GM23248 (cell line): ENCODE data around the gene SLC9A2. TPM values are rescaled to one million over a fixed set of nuclear protein-coding genes. Genes with fewer than 3 reads are reported as not detected.

ENCODE experiments used
- DNase-seq: peaks from one replicate; pipeline ENCODE4 v3.0.0-alpha.2; 2015
- H2AFZ ChIP-seq: fragments of 200-600 bp; sonication (generic); 2 replicates; pipeline ENCODE4 v1.6.1; 2016; ENCODE audit warnings: antibody characterized with exemption
- H3F3A ChIP-seq: fragments of 200-600 bp; sonication (generic); 2 replicates; pipeline ENCODE4 v1.6.1; 2016; ENCODE audit warnings: mild to moderate bottlenecking, antibody characterized with exemption, mixed run types; ENCODE audit not compliant: insufficient read depth
- H3K27ac ChIP-seq: fragments of 200-600 bp; sonication (generic); 2 replicates; pipeline ENCODE4 v1.5.1; 2016; ENCODE audit warnings: mild to moderate bottlenecking
- H3K27me3 ChIP-seq: fragments of 200-600 bp; sonication (generic); replicated peaks from 2 replicates; pipeline ENCODE4 v1.6.1; 2016; ENCODE audit warnings: mild to moderate bottlenecking; ENCODE audit not compliant: insufficient read depth
- H3K36me3 ChIP-seq: fragments of 200-600 bp; sonication (generic); 2 replicates; pipeline ENCODE4 v1.6.1; 2016; ENCODE audit warnings: low read depth, mild to moderate bottlenecking
- H3K4me1 ChIP-seq: fragments of 200-600 bp; sonication (generic); 2 replicates; pipeline ENCODE4 v1.6.1; 2016; ENCODE audit warnings: mild to moderate bottlenecking; ENCODE audit not compliant: insufficient read depth
- H3K4me2 ChIP-seq: fragments of 200-600 bp; sonication (generic); one replicate; pipeline ENCODE4 v1.6.1; 2016; ENCODE audit warnings: mild to moderate bottlenecking; ENCODE audit not compliant: unreplicated experiment
- H3K4me3 ChIP-seq: fragments of 200-600 bp; sonication (generic); 2 replicates; pipeline ENCODE4 v1.5.1; 2016; ENCODE audit warnings: mild to moderate bottlenecking
- H3K79me2 ChIP-seq: fragments of 200-600 bp; sonication (generic); 2 replicates; pipeline ENCODE4 v1.6.1; 2016; ENCODE audit warnings: mild to moderate bottlenecking; ENCODE audit not compliant: insufficient read depth
- H3K9ac ChIP-seq: fragments of 200-600 bp; sonication (generic); 2 replicates; pipeline ENCODE4 v1.6.1; 2016; ENCODE audit warnings: mild to moderate bottlenecking
- H3K9me2 ChIP-seq: fragments of 200-600 bp; sonication (generic); 2 replicates; pipeline ENCODE4 v1.6.1; 2016; ENCODE audit warnings: mixed run types, mild to moderate bottlenecking, moderate library complexity; ENCODE audit not compliant: insufficient read depth
- H3K9me3 ChIP-seq: fragments of 200-600 bp; sonication (generic); one replicate; pipeline ENCODE4 v1.6.1; 2017; ENCODE audit warnings: low read depth
- H4K20me1 ChIP-seq: fragments of 200-600 bp; sonication (generic); 2 replicates; pipeline ENCODE4 v1.6.0; 2016; ENCODE audit not compliant: insufficient read depth
- EZH2 ChIP-seq: fragments of 200-600 bp; sonication (generic); IDR thresholded peaks from 2 replicates; pipeline ENCODE4 v1.6.1; 2018; ENCODE audit warnings: antibody characterized with exemption, mild to moderate bottlenecking; ENCODE audit not compliant: insufficient read depth, poor library complexity, severe bottlenecking
- EZH2phosphoT487 ChIP-seq: fragments of 200-600 bp; sonication (generic); IDR thresholded peaks from 2 replicates; pipeline ENCODE4 v1.6.1; 2018; ENCODE audit warnings: antibody characterized with exemption, moderate library complexity, mild to moderate bottlenecking, low read depth; ENCODE audit not compliant: insufficient read depth
- WGBS, 2 experiments: methylation state at CpG; one replicate each; pipeline ENCODE4 v1.1.6; 2015 to 2017; ENCODE audit warnings: low lambda C conversion rate in 2 of 2, low coverage in 1 of 2; ENCODE audit errors: missing lambda C conversion rate in 2 of 2; 5-methylcytosine and 5-hydroxymethylcytosine counted together
- in situ Hi-C: fragments of 300-500 bp; cut with MboI; formaldehyde crosslinking; loops from 2 replicates; pipeline ENCODE4 v1.15.0; 2020
- polyA plus RNA-seq: library from polyadenylated mRNA; unstranded; fragments of >200 nt; fragmentation: Nextera tagmentation; extraction: Ambion mirVana; gene quantifications from 2 replicates; pipeline ENCODE4 v1.2.1, GENCODE V29; 2016
- total RNA-seq: library from RNA; depleted of rRNA; stranded (reverse); fragments of >200 nt; shearing (Covaris generic); gene quantifications from 2 replicates; pipeline ENCODE4 v1.2.3, GENCODE V29; 2014

The SLC9A2 gene
- total and polyA plus RNA-seq, 2 experiments from 2014 or later: not detected

GRCh38 chr2:102599486-102599885 is 19.9 kb upstream of the SLC9A2 start:
- in situ Hi-C loops: no loop called here
- H3K27me3 ChIP-seq: peaks cover 17% of the 10 kb centered on the region
- H4K20me1 ChIP-seq: no peaks in the 10 kb centered on the region
- H3F3A ChIP-seq: no peaks in the 10 kb centered on the region
- H3K27ac ChIP-seq: no peak overlapping the region
- DNase-seq: no peak
- no peaks in the 10 kb centered on the region for H3K4me1 ChIP-seq
- no peak overlapping the region for H2AFZ ChIP-seq
- no peaks in the 10 kb centered on the region for H3K9me2 ChIP-seq
- H3K4me3 ChIP-seq: no peak overlapping the region
- 17 to 26% methylated on average over 6 of the region's 6 CpGs for WGBS, 2 experiments
- no peaks in the 10 kb centered on the region for H3K36me3 ChIP-seq
- no peaks in the 10 kb centered on the region for H3K79me2 ChIP-seq
- H3K9me3 ChIP-seq: no peaks in the 10 kb centered on the region
- H3K9ac ChIP-seq: no peak overlapping the region
- TF ChIP-seq EZH2 (no peak), EZH2phosphoT487 (no peak)
- no peak overlapping the region for H3K4me2 ChIP-seq

GRCh38 chr2:102601730-102602129 is 17.6 kb upstream of the SLC9A2 start:
- Histone ChIP-seq H3K9me3 (no peaks in the 10 kb centered on the region), H3K27me3 (peaks cover 17% of the 10 kb centered on the region), H3K4me3 (no peak overlapping the region), H3K36me3 (no peaks in the 10 kb centered on the region), H3K4me1 (no peaks in the 10 kb centered on the region), H3K9me2 (no peaks in the 10 kb centered on the region), H3K27ac (no peak overlapping the region), H3F3A (no peaks in the 10 kb centered on the region), H4K20me1 (no peaks in the 10 kb centered on the region), H3K79me2 (no peaks in the 10 kb centered on the region), H3K9ac (no peak overlapping the region), H3K4me2 (no peak overlapping the region), H2AFZ (no peak overlapping the region)
- 28 to 36% methylated on average over 2 of the region's 2 CpGs for WGBS, 2 experiments
- in situ Hi-C loops: loop anchor here (25.0 kb wide), 1 partner anchor 339 kb away; no protein-coding TSS in a partner anchor
- DNase-seq: no peak
- TF ChIP-seq EZH2phosphoT487 (no peak), EZH2 (no peak)

- Histone ChIP-seq H2AFZ (no peak overlapping the region), H3K36me3 (no peaks in the 10 kb centered on the region), H4K20me1 (no peaks in the 10 kb centered on the region), H3K27ac (no peak overlapping the region), H3K4me2 (no peak overlapping the region), H3K79me2 (no peaks in the 10 kb centered on the region), H3K27me3 (peaks cover 17% of the 10 kb centered on the region; the same call in 1 of the 2 replicates), H3K4me3 (no peak overlapping the region), H3F3A (no peaks in the 10 kb centered on the region), H3K9me2 (no peaks in the 10 kb centered on the region), H3K9ac (no peak overlapping the region), H3K4me1 (no peaks in the 10 kb centered on the region), H3K9me3 (no peaks in the 10 kb centered on the region)
- TF ChIP-seq EZH2: no peak
- TF ChIP-seq EZH2phosphoT487: no peak
- no peak for DNase-seq
- in situ Hi-C loops: loop anchor here (25.0 kb wide), 1 partner anchor 342 kb away; no protein-coding TSS in a partner anchor
- WGBS, 2 experiments: 41 to 48% methylated on average over 4 of the region's 4 CpGs
These were observed 15.4 kb upstream of the SLC9A2 start for GRCh38 chr2:102603904-102604303.

- Histone ChIP-seq H3K27ac (no peak overlapping the region), H3K27me3 (0 out of 2 replicates have a peak, but pooled peaks cover 13% of the 10 kb centered on the region), H3K4me3 (no peak overlapping the region), H3K9me2 (no peaks in the 10 kb centered on the region), H3K36me3 (no peaks in the 10 kb centered on the region), H3K79me2 (no peaks in the 10 kb centered on the region), H3K9me3 (no peaks in the 10 kb centered on the region), H3F3A (no peaks in the 10 kb centered on the region), H3K4me2 (no peak overlapping the region), H3K4me1 (no peaks in the 10 kb centered on the region), H2AFZ (no peak overlapping the region), H3K9ac (no peak overlapping the region), H4K20me1 (no peaks in the 10 kb centered on the region)
- no peak for DNase-seq
- in situ Hi-C loops: loop anchor here (25.0 kb wide), 1 partner anchor 342 kb away; no protein-coding TSS in a partner anchor
- TF ChIP-seq EZH2 (no peak), EZH2phosphoT487 (no peak)
- WGBS, 2 experiments: 18 to 21% methylated on average over 3 of the region's 3 CpGs
These were observed 14.6 kb upstream of the SLC9A2 start for GRCh38 chr2:102604769-102605168.
